Nephron (organoid): Measurements from ENCODE around the gene ONECUT2.

Source experiments
- H3K27ac Mint-ChIP-seq, 3 experiments: 2 replicates each; pipeline ENCODE4 v1.8.0; 2020; ENCODE audit warnings: mixed read lengths in 3 of 3, mild to moderate bottlenecking in 2 of 3, moderate library complexity in 1 of 3
- H3K27me3 Mint-ChIP-seq: 2 replicates; pipeline ENCODE4 v1.8.0; 2021; ENCODE audit warnings: low read depth, mild to moderate bottlenecking, moderate library complexity, mixed read lengths
- H3K36me3 Mint-ChIP-seq: 2 replicates; pipeline ENCODE4 v1.8.0; 2020; ENCODE audit warnings: low read depth, mixed read lengths
- H3K4me1 Mint-ChIP-seq: 2 replicates; pipeline ENCODE4 v1.8.0; 2020; ENCODE audit warnings: mixed read lengths
- H3K4me3 Mint-ChIP-seq, 3 experiments: 2 replicates each; pipeline ENCODE4 v1.8.0; 2020; ENCODE audit warnings: mild to moderate bottlenecking in 3 of 3, mixed read lengths in 3 of 3, moderate library complexity in 2 of 3
- H3K9me3 Mint-ChIP-seq: 2 replicates; pipeline ENCODE4 v1.8.0; 2020; ENCODE audit warnings: mixed read lengths
- TF ChIP-seq, protein P1 (sequence below), 3 experiments: fragments of 200-600 bp; sonication (generic); IDR thresholded peaks; one replicate each; pipeline ENCODE4 v1.5.0; 2021; ENCODE audit warnings: antibody characterized with exemption in 3 of 3; ENCODE audit not compliant: unreplicated experiment in 3 of 3

The ONECUT2 gene

DNA sequence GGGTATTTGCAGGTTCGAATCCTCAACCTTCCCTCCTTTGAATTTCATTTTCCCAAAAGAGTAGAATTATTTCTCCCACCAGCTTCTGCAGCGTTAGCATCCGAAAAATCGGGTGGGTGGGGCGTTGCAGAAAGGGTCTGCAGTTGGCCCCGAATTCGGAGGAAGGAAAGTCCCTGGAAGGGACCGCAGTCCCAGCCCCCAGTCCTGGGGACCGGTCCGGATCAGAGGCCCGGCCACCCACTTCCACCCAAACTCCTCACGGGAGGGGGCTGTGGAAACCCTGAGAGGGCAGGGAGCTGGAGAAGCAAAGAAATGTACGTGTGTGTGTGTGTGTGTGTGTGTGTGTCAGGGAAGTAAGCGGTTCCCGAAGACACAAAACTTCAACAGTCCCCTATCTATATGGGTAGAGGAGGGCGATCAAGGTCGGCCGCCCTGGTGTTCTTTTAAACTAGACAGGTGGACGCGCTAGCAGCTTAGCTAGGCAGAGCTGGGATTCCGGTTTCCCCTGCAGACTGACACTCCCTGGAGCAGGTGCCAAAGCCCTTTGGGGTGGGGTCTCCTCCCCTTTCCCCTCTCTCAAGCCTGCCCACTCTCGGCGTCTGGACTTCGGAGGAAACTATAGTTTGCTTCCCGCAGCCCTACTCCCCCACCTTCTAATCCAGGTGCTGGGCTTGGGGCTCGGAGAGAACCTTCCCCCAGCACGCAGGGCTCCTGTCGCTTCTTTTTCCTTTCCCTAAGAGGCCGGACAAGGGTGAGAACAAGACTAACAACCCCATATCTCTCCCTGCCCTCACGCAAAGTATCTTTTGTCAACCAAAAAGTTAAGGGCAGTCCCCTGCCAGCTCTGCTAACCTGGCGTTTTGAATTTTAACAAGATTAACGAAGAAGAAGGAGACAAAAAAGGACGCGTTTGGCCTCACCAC lies 4.8 kb upstream of the ONECUT2 start:
- Mint-ChIP-seq H3K36me3 (no peaks in the 10 kb centered on the region), H3K4me3 (no peak overlapping the region), H3K27me3 (peaks cover 99% of the 10 kb centered on the region), H3K9me3 (peaks cover 6% of the 10 kb centered on the region), H3K4me1 (peaks cover 21% of the 10 kb centered on the region), H3K27ac (no peak overlapping the region)
- TF ChIP-seq, protein P1, sequence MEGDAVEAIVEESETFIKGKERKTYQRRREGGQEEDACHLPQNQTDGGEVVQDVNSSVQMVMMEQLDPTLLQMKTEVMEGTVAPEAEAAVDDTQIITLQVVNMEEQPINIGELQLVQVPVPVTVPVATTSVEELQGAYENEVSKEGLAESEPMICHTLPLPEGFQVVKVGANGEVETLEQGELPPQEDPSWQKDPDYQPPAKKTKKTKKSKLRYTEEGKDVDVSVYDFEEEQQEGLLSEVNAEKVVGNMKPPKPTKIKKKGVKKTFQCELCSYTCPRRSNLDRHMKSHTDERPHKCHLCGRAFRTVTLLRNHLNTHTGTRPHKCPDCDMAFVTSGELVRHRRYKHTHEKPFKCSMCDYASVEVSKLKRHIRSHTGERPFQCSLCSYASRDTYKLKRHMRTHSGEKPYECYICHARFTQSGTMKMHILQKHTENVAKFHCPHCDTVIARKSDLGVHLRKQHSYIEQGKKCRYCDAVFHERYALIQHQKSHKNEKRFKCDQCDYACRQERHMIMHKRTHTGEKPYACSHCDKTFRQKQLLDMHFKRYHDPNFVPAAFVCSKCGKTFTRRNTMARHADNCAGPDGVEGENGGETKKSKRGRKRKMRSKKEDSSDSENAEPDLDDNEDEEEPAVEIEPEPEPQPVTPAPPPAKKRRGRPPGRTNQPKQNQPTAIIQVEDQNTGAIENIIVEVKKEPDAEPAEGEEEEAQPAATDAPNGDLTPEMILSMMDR (IDR thresholded peaks at IDR 0.05; ENCODE audit: unreplicated experiment in 3 of 3): no peak

DNA sequence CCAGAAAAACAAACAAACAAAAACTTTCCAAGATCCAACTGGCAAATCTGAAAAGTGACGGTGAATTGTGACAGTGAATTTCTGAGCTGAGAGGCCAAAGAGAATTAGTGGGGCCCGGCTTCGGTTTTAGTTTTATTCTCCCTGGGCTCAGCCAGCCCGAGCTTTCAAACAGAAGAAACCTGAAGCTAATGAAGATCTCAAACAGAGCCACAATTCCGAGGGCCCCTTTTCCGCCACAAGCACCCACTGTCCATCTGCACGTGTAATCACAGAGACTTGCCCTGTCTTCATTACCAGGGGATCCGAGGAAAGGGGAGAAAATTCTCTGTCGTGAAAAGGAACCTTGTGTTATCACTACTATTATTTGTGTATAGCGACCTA lies 4.2 kb upstream of the ONECUT2 start:
- no peaks in the 10 kb centered on the region for H3K36me3 Mint-ChIP-seq
- TF ChIP-seq, protein P1 (IDR thresholded peaks at IDR 0.05; ENCODE audit: unreplicated experiment in 3 of 3): no peak
- peaks cover 21% of the 10 kb centered on the region for H3K4me1 Mint-ChIP-seq
- peaks cover 6% of the 10 kb centered on the region for H3K9me3 Mint-ChIP-seq
- H3K27me3 Mint-ChIP-seq: peaks cover 98% of the 10 kb centered on the region
- H3K27ac Mint-ChIP-seq: no peak overlapping the region
- H3K4me3 Mint-ChIP-seq: no peak overlapping the region

DNA sequence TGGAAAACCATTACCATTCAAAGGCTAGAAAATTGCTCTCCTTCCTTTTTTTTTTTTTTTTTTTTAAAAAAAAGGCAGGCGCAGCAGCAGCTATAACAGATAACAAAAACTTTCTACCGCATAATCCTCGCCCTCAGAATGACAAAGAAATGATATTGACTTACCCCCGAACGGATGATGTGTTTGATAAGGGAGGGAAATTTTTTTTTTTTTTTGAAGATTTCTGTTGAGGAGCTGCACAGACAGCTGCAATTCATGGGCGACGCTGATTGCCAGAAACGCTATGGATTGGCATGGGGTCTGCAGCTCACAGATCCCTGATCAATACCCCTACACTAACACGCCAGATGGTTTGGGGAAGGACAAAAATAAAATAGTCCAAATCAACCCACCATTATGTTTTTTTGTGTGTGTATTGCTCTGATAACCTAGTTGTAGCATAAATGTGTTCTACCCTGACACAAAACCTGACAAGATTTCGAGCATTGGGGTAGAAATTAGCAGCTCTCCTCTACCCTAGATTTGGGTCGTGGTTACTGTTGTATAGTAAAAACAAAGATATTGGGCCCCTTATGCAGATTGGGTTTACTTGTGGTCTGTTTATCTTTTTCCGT lies 3.6 kb upstream of the ONECUT2 start:
- TF ChIP-seq, protein P1 (IDR thresholded peaks at IDR 0.05; ENCODE audit: unreplicated experiment in 3 of 3): no peak
- H3K27ac Mint-ChIP-seq: no peak overlapping the region
- H3K4me3 Mint-ChIP-seq: no peak overlapping the region

DNA sequence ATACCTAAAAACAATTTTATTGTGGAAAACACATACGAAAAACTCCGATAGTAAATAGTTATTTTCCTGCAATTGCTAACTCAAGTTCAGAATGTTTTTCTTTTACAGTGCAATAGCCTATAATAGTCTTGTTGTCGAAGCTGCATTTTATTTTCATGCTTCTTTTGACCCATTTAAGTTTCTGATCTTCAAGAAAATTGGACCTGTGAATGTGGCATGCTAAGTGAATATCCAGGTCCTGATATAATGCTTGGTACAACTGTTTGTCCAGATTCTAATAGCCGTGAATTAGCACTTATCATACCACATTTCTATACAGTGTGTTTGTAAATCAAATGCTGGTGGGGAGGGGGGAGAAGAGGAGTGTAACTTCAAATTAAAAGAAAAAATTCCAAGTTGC lies 3.0 kb upstream of the ONECUT2 start:
- H3K4me1 Mint-ChIP-seq: peaks cover 26% of the 10 kb centered on the region
- peaks cover 2% of the 10 kb centered on the region for H3K9me3 Mint-ChIP-seq
- H3K4me3 Mint-ChIP-seq: no peak overlapping the region
- peaks cover 98% of the 10 kb centered on the region for H3K27me3 Mint-ChIP-seq
- H3K36me3 Mint-ChIP-seq: no peaks in the 10 kb centered on the region
- TF ChIP-seq, protein P1 (IDR thresholded peaks at IDR 0.05; ENCODE audit: unreplicated experiment in 3 of 3): no peak
- H3K27ac Mint-ChIP-seq: no peak overlapping the region

More for the DNA sequence above, 3.6 kb upstream of the ONECUT2 start:
- Mint-ChIP-seq H3K27me3 (peaks cover 98% of the 10 kb centered on the region), H3K4me1 (peaks cover 21% of the 10 kb centered on the region), H3K36me3 (no peaks in the 10 kb centered on the region), H3K9me3 (peaks cover 6% of the 10 kb centered on the region)

DNA sequence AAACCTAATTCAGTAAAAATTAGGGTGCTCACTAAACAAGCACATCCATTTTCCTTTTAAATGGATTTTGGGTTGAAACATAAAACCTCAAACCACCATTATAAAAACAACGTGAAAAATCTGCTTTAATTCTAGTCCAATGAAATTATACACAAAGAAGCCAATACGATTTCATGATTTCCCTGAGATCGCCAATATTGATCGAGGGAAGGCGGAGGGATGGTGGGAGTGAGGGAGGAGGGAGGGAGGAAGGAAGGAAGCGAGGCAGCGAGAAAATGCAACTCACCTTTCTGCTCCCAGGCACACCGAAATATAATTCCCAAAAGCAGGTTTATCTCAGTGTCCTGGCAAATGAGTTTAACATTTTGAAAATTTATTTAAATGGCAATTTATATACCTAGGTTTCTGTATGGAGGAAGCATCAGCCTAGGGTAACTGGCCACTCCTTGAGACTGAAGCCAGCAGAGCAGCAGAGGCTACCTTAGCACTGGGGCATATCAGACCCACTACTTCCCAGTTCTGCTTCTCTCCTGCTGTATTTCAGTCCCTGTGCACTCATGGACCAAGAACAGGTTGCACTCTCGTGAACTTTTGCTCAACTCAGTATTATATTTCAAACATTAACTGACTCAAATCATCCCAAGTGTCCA lies 2.3 kb upstream of the ONECUT2 start:
- Mint-ChIP-seq H3K36me3 (no peaks in the 10 kb centered on the region), H3K9me3 (peaks cover 2% of the 10 kb centered on the region), H3K27me3 (peaks cover 99% of the 10 kb centered on the region), H3K4me3 (peak overlapping the region; percentile 11 to 62 (median 32)), H3K4me1 (peaks cover 32% of the 10 kb centered on the region), H3K27ac (no peak overlapping the region)
- TF ChIP-seq, protein P1 (IDR thresholded peaks at IDR 0.05; ENCODE audit: unreplicated experiment in 3 of 3): no peak
